SK-N-SH (cell line): Measurements from ENCODE around the gene ALS2CL. TPM values are rescaled to one million over a fixed set of nuclear protein-coding genes. Genes with fewer than 3 reads are reported as not detected.

Experiments used
- CTCF ChIA-PET: fragments of 300-600, 350-600 bp; formaldehyde crosslinking; extraction: SDS; loops from one replicate; lab custom pipeline; 2021; lab: Yijun Ruan, JAX
- POLR2A ChIA-PET: fragments of 350-600 bp; sonication (Branson Sonifier 250); formaldehyde crosslinking; extraction: SDS; loops from one replicate; lab custom pipeline; 2020; ENCODE audit warnings: antibody characterized with exemption, inconsistent platforms; lab: Yijun Ruan, JAX
- DNase-seq: peaks from one replicate; pipeline ENCODE4 v3.0.0; 2012
- H2AFZ ChIP-seq: fragments of 200-600 bp; sonication (generic); 2 replicates; pipeline ENCODE4 v1.8.1; 2016; ENCODE audit warnings: antibody characterized with exemption, mild to moderate bottlenecking, low read depth
- H3F3A ChIP-seq: fragments of 200-600 bp; sonication (generic); replicated peaks from 2 replicates; pipeline ENCODE3; 2016; ENCODE audit warnings: antibody characterized with exemption, mild to moderate bottlenecking; ENCODE audit not compliant: insufficient read depth
- H3K27ac ChIP-seq, 2 experiments: fragments of 200-500 bp in 1 of 2; fragments of 200-600 bp in 1 of 2; sonication (Bioruptor generic) in 1 of 2; sonication (generic), shearing (Covaris generic) in 1 of 2; 2 replicates each; pipeline versions ENCODE4 v1.5.1 to v1.6.1; 2014 to 2016; ENCODE audit warnings: low read depth in 2 of 2, inconsistent platforms in 1 of 2, low read length in 1 of 2, mild to moderate bottlenecking in 1 of 2, mixed read lengths in 1 of 2
- H3K27me3 ChIP-seq: fragments of 200-600 bp; sonication (generic), shearing (Covaris generic); 2 replicates; pipeline ENCODE4 v1.6.1; 2016; ENCODE audit warnings: mixed run types; ENCODE audit not compliant: insufficient read depth
- H3K36me3 ChIP-seq, 2 experiments: fragments of 200-500 bp in 1 of 2; fragments of 200-600 bp in 1 of 2; sonication (Bioruptor generic) in 1 of 2; sonication (generic) in 1 of 2; replicated peaks in 1 of 2; 2 replicates each; pipeline versions ENCODE3 to v1.5.1; 2014 to 2016; ENCODE audit warnings: low read length in 1 of 2, mild to moderate bottlenecking in 1 of 2; ENCODE audit not compliant: insufficient read depth in 2 of 2, control insufficient read depth in 1 of 2
- H3K4me1 ChIP-seq, 2 experiments: fragments of 200-500 bp in 1 of 2; fragments of 200-600 bp in 1 of 2; sonication (Bioruptor generic) in 1 of 2; sonication (generic), shearing (Covaris generic) in 1 of 2; 2 replicates each; pipeline versions ENCODE4 v1.5.1 to v1.6.1; 2014 to 2016; ENCODE audit warnings: low read depth in 1 of 2, low read length in 1 of 2, mixed run types in 1 of 2; ENCODE audit not compliant: insufficient read depth in 2 of 2, control insufficient read depth in 1 of 2
- H3K4me2 ChIP-seq: fragments of 200-600 bp; sonication (generic), shearing (Covaris generic); 2 replicates; pipeline ENCODE4 v1.6.1; 2017; ENCODE audit warnings: mixed run types
- H3K4me3 ChIP-seq, 2 experiments: fragments of 200-500 bp in 1 of 2; fragments of 200-600 bp in 1 of 2; sonication (Bioruptor generic) in 1 of 2; sonication (generic), shearing (Covaris generic) in 1 of 2; 2 replicates each; pipeline versions ENCODE4 v1.5.1 to v1.8.1; 2014 to 2016; ENCODE audit warnings: low read depth in 2 of 2, inconsistent platforms in 1 of 2, low read length in 1 of 2, mild to moderate bottlenecking in 1 of 2, mixed read lengths in 1 of 2, moderate library complexity in 1 of 2
- H3K79me2 ChIP-seq: fragments of 200-600 bp; sonication (generic); 2 replicates; pipeline ENCODE4 v1.8.1; 2017; ENCODE audit warnings: mild to moderate bottlenecking; ENCODE audit not compliant: insufficient read depth
- H3K9ac ChIP-seq: fragments of 200-600 bp; sonication (generic); 2 replicates; pipeline ENCODE4 v1.6.1; 2017; ENCODE audit warnings: mixed run types
- H3K9me2 ChIP-seq: fragments of 200-600 bp; sonication (generic); 2 replicates; pipeline ENCODE4 v1.6.1; 2017; ENCODE audit warnings: mixed run types
- H3K9me3 ChIP-seq: fragments of 200-600 bp; sonication (generic); 2 replicates; pipeline ENCODE4 v1.6.1; 2017; ENCODE audit warnings: mixed run types, mild to moderate bottlenecking, moderate library complexity
- H4K20me1 ChIP-seq: fragments of 200-600 bp; sonication (generic); 2 replicates; pipeline ENCODE4 v1.6.1; 2017; ENCODE audit warnings: mild to moderate bottlenecking, mixed run types; ENCODE audit not compliant: insufficient read depth
- CTCF ChIP-seq: fragments of 200-600 bp; sonication (generic); IDR thresholded peaks from 2 replicates; pipeline ENCODE4 v1.6.1; 2017; ENCODE audit warnings: antibody characterized with exemption, mild to moderate bottlenecking, moderate library complexity
- ELF1 ChIP-seq: IDR thresholded peaks from 2 replicates; pipeline ENCODE4 v1.4.0; 2012
- EP300 ChIP-seq, 2 experiments: IDR thresholded peaks; 2 replicates each; pipeline versions ENCODE4 v1.4.0 to v1.6.1; 2012; ENCODE audit warnings: borderline replicate concordance in 1 of 2, low read depth in 1 of 2, low read length in 1 of 2
- FOXJ3 ChIP-seq: sonication (generic); formaldehyde crosslinking; IDR thresholded peaks from 2 replicates; pipeline ENCODE4 v1.5.1; 2020; ENCODE audit warnings: mild to moderate bottlenecking, missing genetic modification reagents
- GATA2 ChIP-seq: sonication (generic); formaldehyde crosslinking; IDR thresholded peaks from 2 replicates; pipeline ENCODE4 v1.5.0; 2020; ENCODE audit warnings: mild to moderate bottlenecking, missing genetic modification reagents
- MEF2A ChIP-seq: IDR thresholded peaks from 2 replicates; pipeline ENCODE4 v1.4.0; 2012; ENCODE audit warnings: low read depth, borderline replicate concordance
- MXI1 ChIP-seq: IDR thresholded peaks from 2 replicates; pipeline ENCODE4 v1.6.1; 2012; ENCODE audit warnings: mild to moderate bottlenecking, low read depth, low read length, improper control_type of control experiment
- NFIC ChIP-seq: IDR thresholded peaks from 2 replicates; pipeline ENCODE4 v1.4.0; 2012; ENCODE audit warnings: borderline replicate concordance
- PBX3 ChIP-seq: IDR thresholded peaks from 2 replicates; pipeline ENCODE4; 2012
- POLR2AphosphoS5 ChIP-seq: IDR thresholded peaks from 2 replicates; pipeline ENCODE4 v1.6.1; 2012; ENCODE audit warnings: low read depth, low read length
- RAD21 ChIP-seq: IDR thresholded peaks from 2 replicates; pipeline ENCODE4 v1.6.1; 2012; ENCODE audit warnings: mild to moderate bottlenecking, low read length
- RCOR1 ChIP-seq: fragments of 150-350 bp; IDR thresholded peaks from 2 replicates; pipeline ENCODE4 v1.6.1; 2017; ENCODE audit warnings: antibody characterized with exemption, low read length
- RXRA ChIP-seq: IDR thresholded peaks from 2 replicates; pipeline ENCODE4 v1.4.0; 2012; ENCODE audit warnings: low read depth, mild to moderate bottlenecking, borderline replicate concordance
- TCF12 ChIP-seq: IDR thresholded peaks from 2 replicates; pipeline ENCODE4 v1.4.0; 2012
- TEAD4 ChIP-seq: IDR thresholded peaks from 2 replicates; pipeline ENCODE4 v1.4.0; 2012; ENCODE audit warnings: mild to moderate bottlenecking, borderline replicate concordance; ENCODE audit not compliant: insufficient read depth
- USF1 ChIP-seq: IDR thresholded peaks from 2 replicates; pipeline ENCODE4 v1.4.0; 2012; ENCODE audit warnings: low read depth, borderline replicate concordance
- WGBS: methylation state at CpG from one replicate; pipeline ENCODE4 v1.1.6; 2017; ENCODE audit warnings: low lambda C conversion rate; 5-methylcytosine and 5-hydroxymethylcytosine counted together
- polyA plus RNA-seq, 3 experiments: library from polyadenylated mRNA; depleted of rRNA; stranded (reverse); fragments of >200 nt; gene quantifications; 2 replicates each; pipeline ENCODE4 v1.2.3, GENCODE V29; 2012
- TF ChIP-seq, protein P1 (sequence below): IDR thresholded peaks from 2 replicates; pipeline ENCODE4 v1.4.0; 2012; ENCODE audit warnings: low read depth, borderline replicate concordance

Gene ALS2CL
- polyA plus RNA-seq, 1 of the 3 experiments (the other 2 are of a cell fraction): 0.18 TPM

- TF ChIP-seq PBX3: no peak
- no peak for TF ChIP-seq EP300 (IDR thresholded peaks at IDR 0.05; ENCODE audit: borderline replicate concordance in 1 of 2, low read depth in 1 of 2, low read length in 1 of 2)
- TF ChIP-seq TEAD4: no peak
Observed at GRCh38 chr3:46681856-46682540, 11.5 kb downstream of the ALS2CL start (continued).

DNA sequence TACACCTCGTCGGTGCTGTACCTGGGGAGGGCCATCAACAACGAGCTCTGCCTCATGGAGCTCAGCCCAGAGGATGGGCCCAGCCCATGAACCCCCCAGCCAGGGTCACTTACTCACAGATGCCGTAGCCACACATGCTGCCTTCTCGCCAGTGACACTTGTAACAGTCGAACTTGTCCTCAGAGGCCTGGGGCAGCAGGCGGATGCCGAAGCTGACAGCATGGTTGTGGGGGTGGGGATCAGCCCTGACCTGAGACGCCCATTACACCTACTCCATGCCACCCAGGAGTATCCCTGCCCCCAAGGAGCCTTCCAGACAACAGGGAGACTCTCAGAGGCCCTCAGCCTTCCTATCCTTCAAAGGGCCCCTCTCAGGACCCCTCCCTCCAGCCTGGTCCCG is 12.1 kb downstream of the ALS2CL start:
- H3K9ac ChIP-seq: no peak overlapping the region
- 53% methylated on average over 2 of the region's 10 CpGs for WGBS

GRCh38 chr3:46680298-46680826 is 13.1 kb downstream of the ALS2CL start:
- no peaks in the 10 kb centered on the region for H3K27me3 ChIP-seq
- H3K9me2 ChIP-seq: no peaks in the 10 kb centered on the region
- no peak overlapping the region for H3K4me3 ChIP-seq
- H3K36me3 ChIP-seq: no peaks in the 10 kb centered on the region
- H3K79me2 ChIP-seq: no peaks in the 10 kb centered on the region
- ChIA-PET POLR2A (no interaction called here), CTCF (no interaction called here)
- H3K9ac ChIP-seq: no peak overlapping the region
- no peaks in the 10 kb centered on the region for H4K20me1 ChIP-seq
- WGBS: 67% methylated on average over 7 of the region's 9 CpGs
- H2AFZ ChIP-seq: no peak overlapping the region
- no peaks in the 10 kb centered on the region for H3F3A ChIP-seq
- no peak overlapping the region for H3K4me2 ChIP-seq
- TF ChIP-seq, protein P1, sequence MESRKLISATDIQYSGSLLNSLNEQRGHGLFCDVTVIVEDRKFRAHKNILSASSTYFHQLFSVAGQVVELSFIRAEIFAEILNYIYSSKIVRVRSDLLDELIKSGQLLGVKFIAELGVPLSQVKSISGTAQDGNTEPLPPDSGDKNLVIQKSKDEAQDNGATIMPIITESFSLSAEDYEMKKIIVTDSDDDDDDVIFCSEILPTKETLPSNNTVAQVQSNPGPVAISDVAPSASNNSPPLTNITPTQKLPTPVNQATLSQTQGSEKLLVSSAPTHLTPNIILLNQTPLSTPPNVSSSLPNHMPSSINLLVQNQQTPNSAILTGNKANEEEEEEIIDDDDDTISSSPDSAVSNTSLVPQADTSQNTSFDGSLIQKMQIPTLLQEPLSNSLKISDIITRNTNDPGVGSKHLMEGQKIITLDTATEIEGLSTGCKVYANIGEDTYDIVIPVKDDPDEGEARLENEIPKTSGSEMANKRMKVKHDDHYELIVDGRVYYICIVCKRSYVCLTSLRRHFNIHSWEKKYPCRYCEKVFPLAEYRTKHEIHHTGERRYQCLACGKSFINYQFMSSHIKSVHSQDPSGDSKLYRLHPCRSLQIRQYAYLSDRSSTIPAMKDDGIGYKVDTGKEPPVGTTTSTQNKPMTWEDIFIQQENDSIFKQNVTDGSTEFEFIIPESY: no peak
- TF ChIP-seq RXRA (no peak), PBX3 (no peak), CTCF (no peak), FOXJ3 (CRISPR knock-in tag) (no peak), GATA2 (no peak), RCOR1 (no peak), POLR2AphosphoS5 (no peak), EP300 (IDR thresholded peaks at IDR 0.05; ENCODE audit: borderline replicate concordance in 1 of 2, low read depth in 1 of 2, low read length in 1 of 2) (no peak), USF1 (no peak), NFIC (no peak), RAD21 (no peak), TCF12 (no peak), MEF2A (no peak), MXI1 (no peak), ELF1 (no peak)
- no peaks in the 10 kb centered on the region for H3K9me3 ChIP-seq
- H3K4me1 ChIP-seq: peaks cover 0 to 9% of the 10 kb centered on the region in 2 experiments; a peak in 1 of 4 replicates
- DNase-seq: no peak
- H3K27ac ChIP-seq: no peak overlapping the region

More for the DNA sequence above, 12.1 kb downstream of the ALS2CL start:
- no peaks in the 10 kb centered on the region for H3K79me2 ChIP-seq
- H3K4me3 ChIP-seq: no peak overlapping the region
- H3K9me2 ChIP-seq: no peaks in the 10 kb centered on the region
- ChIA-PET POLR2A (no interaction called here), CTCF (interaction anchor here (0.7 to 1.2 kb wide), 2 partner anchors 21 to 193 kb away, joined by 3 to 4 read pairs; no protein-coding TSS in a partner anchor)
- H2AFZ ChIP-seq: no peak overlapping the region
- no peak overlapping the region for H3K4me2 ChIP-seq
- no peaks in the 10 kb centered on the region for H3K27me3 ChIP-seq
- no peak overlapping the region for H3K27ac ChIP-seq
- H3K9me3 ChIP-seq: no peaks in the 10 kb centered on the region
- no peak for TF ChIP-seq ELF1
- no peak for TF ChIP-seq FOXJ3 (CRISPR knock-in tag)
- H3K4me1 ChIP-seq: no peaks in the 10 kb centered on the region; a peak in 1 of 4 replicates
- H3F3A ChIP-seq: no peaks in the 10 kb centered on the region
- no peaks in the 10 kb centered on the region for H4K20me1 ChIP-seq
- H3K36me3 ChIP-seq: no peaks in the 10 kb centered on the region
- no peak for DNase-seq
